SKM-1 (cell line): Measurements from ENCODE around the gene C22orf23.

Experiments
- DNase-seq: peaks from one replicate; lab custom pipeline; 2025; ENCODE audit not compliant: unreplicated experiment; lab: John Stamatoyannopoulos, UW

C22orf23 gene

DNA sequence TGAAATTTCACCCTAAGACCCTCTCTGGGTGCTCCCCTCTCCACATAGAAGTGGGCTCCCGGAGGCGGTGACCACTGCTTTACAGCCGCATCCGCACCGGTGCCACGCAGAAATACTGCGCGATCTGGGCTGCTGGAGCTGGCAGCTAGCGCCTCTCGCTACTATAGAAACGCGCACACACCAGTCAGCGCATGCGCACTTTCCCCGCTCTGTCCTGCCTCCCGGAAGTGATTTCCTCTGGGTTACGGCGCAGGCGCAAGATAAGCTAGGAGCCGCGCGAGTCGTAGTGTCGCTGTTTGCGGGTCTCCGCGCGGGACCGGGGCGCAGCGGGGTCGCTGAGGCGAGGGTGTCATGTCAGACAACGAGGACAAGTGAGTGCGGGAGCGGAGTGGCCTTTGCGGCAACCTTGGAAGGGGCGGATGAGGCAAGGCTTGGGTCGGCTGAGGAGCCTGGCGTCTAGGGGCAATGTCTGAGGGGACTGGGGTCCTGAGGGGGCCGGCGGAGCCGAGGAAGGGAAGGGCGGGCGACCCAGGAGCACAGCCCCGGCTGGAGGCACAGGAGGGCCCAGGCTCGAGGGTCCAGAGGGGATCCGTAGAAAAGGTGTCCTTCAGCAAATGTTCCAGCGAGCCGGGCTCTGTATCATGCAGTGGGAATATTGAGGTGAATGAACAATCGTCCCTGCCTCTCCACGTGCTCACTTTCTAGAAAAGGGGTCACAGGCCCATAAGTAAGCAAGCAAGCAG lies at the start of gene C22orf23, which contains the start of gene POLR2F:
C22orf23 (minus strand) TSS at position 165 of the 743 bp plus-strand sequence. CDS start 452 bp downstream, outside the sequence.
POLR2F (plus strand) TSS at position 263 of the 743 bp plus-strand sequence; CDS start at position 352, 89 bp downstream.
- DNase-seq, result peak; percentile 97

DNA sequence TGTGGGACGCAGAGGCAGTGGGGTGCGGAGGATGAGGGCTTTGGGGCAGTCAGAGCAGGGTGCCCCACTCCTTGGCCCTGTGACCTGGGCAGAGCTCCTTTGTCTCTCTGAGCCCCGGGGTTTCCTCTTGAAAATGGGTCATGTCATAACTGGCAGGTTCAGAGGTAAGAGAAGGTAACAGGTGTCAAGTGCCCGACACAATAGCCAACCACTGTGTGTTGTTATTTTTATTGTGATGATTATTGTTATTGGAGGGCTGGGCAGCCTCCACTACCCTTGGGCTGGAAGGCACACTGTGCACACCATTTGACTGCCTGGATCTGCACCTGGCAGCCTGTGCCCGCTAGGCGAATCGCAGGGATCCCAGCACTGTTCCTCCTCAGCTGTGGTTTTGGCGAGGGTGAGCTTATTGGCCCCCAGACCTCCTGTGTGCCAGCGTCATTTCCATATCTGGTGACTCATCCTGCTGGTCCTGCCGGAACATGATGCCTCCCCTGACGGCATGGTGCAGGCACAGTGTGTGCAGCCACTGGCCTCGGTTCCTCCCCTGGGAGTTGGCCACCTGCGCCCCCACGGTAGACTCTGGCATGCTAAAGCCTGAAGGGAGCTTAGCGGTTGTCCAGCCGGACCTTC lies 46.4 kb upstream of the C22orf23 start:
- no peak for DNase-seq

DNA sequence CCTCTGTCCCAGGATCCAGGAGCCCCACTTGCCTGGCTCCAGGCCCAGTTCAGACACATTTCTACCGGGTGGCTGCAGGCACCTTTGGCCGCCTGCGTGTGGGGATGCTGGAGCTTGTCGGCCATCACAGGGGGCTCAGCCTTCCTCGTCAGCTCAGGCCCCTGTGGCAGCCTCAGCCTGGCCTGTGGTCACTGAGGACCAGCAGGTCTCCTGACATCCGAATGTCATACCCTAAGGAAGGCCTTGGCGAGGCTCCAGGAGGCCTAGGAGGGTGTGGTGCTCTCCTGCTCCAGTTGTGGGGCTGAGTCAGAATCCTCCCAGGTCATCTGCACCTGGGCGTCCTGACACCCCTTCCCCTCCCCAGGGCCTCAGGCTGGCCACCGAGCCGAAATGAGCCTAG lies 45.8 kb upstream of the C22orf23 start:
- DNase-seq, result no peak

DNA sequence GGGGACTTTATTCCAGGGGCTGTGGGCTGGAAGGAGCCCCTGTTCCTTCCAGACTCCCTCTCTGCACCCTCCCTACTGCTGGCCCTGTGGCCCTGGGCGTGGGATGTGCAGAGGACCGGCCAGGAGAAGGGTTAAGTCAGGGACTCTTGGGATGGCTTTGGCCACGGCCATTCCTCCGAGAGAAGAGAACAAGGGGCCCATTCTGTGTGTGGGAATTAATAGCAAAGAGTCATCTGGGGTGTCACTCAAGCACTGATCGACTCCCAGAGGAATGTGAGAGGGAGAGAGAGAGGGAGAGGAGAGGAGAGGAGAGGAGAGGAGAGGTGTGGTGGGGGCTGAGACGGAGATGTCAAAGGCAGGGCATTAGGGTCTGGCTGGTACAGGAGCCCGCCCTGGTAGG lies 45.1 kb upstream of the C22orf23 start:
- DNase-seq, result no peak

DNA sequence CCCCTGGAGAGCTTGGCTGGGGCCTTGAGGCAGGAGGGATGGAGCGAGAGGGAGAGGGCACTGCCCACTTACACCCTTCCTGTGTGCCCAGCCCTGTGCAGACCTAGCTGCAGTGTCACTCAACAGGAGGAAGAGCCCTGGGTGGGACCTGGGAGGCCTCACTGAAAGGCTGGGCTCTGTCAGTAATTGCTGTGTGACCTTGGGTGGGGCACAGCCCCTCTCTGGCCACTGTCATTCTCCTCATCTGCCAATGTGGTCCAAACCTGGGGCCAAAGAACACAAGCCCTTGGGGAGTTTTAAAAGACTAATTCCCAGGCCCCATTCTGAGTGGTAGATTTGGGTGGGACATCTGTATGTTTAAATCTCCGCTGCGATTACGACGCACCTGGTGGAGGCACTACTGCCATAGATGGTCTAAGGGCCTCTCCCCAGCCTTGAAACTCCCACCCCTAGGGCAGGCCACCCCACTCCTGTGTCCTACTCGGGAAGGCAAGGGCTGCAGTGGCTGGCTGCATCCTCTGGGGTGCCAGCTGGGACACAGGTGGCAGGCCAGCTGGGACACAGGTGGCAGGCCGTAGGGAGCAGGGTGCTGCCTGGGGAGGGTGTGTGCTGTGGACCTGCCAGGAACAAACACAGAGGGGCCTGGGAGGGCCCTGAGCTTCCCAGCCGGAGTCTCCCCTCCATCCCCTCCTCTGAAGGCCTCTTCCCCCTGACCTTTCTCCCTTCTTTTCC lies 43.3 kb upstream of the C22orf23 start:
- no peak for DNase-seq

DNA sequence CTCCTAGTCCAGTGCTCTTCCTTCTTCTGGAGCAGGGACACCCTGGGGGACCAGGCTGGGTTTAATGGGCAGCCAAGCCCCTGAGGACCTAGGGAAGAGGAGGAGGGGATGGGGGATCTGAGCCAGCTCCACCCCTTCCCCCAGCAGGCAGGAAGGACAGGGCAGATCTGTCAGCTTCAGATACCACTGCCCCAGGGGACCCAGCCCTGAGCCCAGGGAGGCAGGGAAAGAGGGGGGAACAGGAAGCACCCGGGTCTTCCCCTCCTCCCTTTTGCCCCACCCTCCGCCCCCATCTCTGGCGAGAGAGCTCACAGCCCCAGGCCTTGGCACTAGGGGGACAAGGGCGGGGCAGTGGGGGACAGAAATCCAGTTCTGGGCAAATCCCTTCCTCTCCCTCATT lies 42.7 kb upstream of the C22orf23 start:
- no peak for DNase-seq

- no peak for DNase-seq
Observed at GRCh38 chr22:37995460-37995859, 42.1 kb upstream of the C22orf23 start.

GRCh38 chr22:37994982-37995381 lies 41.6 kb upstream of the C22orf23 start:
- no peak for DNase-seq

GRCh38 chr22:37994049-37994448 lies 40.6 kb upstream of the C22orf23 start:
- no peak for DNase-seq

DNA sequence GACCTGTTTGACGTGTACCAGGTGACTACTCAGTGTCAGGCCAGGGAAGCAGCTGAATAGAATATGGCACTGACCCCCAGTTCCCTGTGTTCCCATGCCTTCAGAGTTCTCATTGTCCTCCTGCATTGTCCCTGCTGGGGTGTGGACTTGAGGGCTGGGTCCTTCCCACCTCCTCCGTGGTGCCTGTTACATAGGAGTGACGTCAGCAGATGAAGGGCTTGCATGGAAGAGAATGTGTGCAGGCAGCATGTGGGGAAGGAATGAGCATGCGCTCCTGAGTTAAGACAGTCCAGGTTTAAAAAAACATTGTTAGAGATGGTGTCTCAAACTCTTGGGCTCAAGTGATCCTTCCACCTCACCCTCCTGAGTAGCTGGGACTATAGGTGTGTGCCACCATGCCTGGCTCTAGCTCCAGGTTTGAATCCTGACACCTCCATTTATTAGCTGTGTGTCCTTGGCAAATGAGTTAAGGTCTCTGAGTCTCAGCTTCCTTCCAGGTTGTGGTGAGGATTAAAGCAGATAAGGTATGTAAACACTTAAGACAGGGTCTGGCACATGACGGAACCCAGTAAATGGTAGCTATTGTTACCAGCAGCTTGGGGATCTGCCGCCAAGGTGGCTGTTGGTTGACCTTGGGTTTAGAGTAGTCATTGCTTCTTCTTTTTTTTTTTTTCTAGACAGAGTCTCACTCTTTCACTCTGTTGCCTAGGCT lies 38.5 kb upstream of the C22orf23 start:
- no peak for DNase-seq

GRCh38 chr22:37990862-37991261 lies 37.5 kb upstream of the C22orf23 start:
- DNase-seq, result no peak

- no peak for DNase-seq
Observed at GRCh38 chr22:37990301-37990700, 36.9 kb upstream of the C22orf23 start.

DNA sequence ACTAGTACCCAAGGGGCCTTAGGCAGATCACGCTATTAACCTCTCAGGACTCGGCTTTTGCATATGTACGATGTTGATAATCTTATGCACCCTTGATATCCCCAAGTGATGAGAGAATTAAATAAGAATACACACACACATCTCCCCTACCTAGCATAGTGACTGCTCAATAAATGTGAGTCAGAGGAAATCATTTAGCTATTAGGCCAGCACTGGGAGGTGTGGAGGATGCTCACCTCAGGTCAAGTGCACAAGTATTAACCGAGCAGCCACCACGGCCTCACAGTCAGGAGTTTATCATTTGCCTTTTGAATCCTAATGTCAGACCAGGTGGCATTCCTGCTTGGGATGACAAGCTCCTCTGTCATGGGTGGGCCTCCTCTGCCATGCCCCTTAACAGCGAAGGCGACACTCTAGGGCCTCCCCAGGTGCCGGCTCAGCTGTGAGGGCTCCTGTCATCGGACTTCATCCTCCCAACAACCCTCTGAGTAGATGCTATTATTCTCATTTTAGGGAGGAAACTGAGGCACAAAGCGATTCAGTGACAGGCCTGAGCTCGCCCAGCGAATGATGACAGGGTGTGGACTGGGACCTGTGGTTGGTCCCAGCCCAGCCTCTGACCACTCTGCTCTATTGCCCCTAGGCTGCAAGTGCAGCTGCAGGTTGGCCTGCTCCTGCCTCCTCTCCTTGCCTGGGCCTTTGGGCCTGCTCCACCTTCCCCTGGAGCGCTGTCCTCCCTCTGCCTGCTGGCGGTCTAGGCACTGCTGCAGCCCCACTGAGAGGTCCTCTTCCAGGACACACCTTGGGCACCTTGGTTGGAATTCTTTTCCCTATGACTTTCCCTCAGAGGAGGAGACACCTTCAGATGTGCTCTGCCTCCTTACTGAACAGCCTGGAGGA lies 36.0 kb upstream of the C22orf23 start:
- no peak for DNase-seq

DNA sequence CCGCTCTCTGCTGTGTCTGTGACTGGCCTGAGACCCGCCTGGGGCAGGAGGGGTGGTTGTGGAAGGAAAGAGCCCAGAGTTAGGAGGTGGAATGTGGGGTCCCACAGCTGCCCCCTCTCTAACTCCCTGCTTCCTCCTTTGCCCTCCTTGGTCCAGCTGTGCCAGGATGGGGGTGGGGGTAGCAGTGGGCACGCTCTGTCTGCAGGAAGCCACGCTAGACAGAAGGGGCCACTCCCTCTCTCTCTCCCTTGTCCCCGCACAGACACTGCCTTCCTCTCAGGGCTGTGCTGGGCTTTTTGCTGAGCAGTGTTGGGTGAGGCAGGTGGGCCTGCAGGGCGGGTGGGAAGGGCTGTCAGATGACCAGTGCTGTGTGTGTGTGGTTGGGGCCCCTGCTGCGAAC lies 33.0 kb upstream of the C22orf23 start:
- no peak for DNase-seq

DNA sequence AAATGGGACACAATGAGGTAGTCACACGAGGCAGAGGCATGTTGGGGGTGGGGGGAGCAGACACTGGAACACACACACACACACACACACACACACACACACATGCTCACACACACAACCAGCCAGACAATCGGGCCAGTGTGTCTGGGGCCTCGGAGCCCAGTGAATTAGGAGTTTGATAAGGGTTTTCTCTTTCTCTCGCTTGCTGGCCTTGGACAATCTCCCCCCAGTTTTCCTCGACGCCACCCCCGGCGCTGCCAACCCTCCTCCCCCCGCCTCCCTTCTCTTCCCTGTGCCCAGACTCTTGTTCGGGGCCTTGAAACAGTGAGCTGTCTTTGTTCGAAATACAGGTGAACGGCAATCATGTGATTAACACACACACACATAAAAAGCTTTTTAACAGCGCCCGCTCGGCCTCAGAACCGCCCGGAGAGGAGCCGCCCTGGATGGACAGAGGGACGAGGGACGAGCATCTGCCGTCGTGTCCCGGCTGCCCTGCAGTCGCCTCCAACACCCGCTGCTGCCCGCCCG lies 32.4 kb upstream of the C22orf23 start:
- no peak for DNase-seq

- DNase-seq, result no peak
Observed at GRCh38 chr22:37985050-37985585, 31.7 kb upstream of the C22orf23 start.

DNA sequence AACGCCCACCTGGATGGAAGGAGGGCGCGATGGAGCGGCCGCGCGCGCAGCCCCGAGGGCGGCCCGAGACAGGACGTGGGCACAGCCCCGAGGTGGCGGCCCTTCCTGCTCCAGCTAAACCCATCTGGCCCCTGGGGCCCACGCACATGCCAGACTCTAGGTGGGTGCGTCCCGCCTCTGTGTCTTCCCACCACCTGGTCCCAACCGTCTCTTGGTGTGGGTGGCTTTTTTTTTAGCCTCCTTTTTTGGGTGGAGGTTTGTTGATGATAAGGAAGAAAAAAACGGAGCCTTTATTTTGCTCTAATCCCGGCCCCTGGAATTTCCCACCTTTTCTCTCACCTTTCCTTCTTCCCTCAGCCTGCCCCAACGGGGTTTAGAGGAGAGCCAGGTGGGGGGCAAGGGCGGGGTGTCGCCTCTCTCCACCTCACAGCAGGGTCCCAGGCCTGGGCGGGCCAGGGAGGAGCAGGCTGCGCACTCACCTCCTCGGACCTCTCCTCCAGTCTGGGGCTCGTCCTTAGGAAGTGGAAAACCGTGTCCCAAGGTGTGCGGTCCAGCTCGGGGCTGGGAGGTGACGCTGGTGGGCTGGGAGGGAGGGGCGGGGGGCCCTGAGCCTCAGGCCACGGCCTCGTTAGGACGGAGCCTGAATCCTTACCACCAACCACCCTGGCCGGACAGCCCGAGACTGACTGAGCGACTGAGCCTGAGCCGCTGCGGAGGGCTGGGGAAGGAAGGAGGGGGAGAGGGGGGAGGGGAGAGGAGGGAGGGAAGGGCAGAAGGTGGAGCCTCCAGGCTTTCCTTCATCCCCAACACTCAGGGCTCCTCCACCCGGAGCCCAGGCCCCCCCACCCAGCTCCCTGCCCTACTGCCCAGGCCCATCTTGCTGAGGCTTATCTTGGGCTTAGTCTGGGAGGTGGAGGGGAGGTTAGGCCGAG lies 30.7 kb upstream of the C22orf23 start, which contains the start of gene SOX10:
SOX10 (minus strand) TSS at position 696 of the 932 bp plus-strand sequence. CDS start 771 bp downstream, outside the sequence.
- DNase-seq, result no peak
